DLD1 (cell line): ENCODE results near the gene ZNF701.
"Not testable (repeated sequence)": the region's sequence is repeated elsewhere in the genome, so short reads cannot be mapped to it uniquely, and the experiment has no call there.

Experiments
- in situ Hi-C: cut with HindIII; loops from 2 replicates; pipeline ENCODE4 v1.10.0; 2017; ENCODE audit warnings: low sequenced_read_pairs

The ZNF701 gene

DNA sequence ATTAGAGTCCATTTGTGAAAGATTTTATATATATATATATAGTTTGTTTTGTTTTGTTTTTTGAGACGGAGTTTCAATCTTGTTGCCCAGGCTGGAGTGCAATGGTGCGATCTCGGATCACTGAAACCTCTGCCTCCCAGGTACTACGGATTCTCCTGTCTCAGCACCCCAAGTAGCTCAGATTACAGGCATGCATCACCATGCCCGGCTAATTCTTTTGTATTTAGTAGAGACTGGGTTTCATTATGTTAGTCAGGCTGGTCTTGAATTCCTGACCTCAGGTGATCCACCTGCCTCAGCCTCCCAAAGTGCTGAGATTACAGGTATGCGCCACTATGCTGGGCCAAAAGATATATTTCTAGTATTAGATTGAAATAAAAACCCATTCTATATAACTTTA, 4.0 kb upstream of the ZNF701 start:
- in situ Hi-C loops, result no loop called here

DNA sequence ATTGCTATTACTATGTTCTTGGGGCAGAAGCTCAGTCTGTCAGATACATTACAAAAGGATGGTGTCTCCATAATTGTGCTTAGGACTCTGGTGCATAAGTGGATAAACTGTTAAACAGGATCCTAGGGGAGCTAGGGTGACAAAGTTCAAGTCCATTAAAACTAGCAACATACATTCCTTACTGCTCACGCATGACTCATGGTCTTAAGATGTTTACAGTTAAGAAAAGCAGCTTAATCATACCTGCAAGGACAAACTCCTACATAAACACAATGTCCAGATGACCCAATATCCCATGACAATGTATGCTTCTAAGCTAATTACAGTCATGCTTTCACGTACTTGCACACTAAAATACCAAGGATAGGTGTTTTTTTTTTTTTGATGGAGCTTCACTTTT, 3.5 kb upstream of the ZNF701 start:
- in situ Hi-C loops, result no loop called here

DNA sequence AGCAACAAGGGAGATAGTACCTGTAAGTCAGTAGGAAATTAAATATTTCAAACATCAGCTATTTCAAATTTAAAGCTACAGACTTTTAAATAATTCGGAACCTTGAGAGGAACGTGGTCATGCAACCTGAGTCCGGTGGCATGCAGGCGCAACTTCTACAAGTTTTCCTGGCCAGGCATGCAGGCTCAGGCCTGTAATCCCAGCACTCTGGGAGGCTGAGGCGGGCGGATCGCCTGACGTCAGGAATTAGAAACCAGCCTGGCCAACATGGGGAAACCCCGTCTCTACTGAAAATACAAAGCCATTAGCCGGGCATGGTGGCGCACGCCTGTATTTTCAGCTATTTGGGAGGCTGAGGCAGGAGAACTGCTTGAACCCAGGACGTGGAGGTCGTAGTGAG, 2.2 kb upstream of the ZNF701 start:
- in situ Hi-C loops, result no loop called here

DNA sequence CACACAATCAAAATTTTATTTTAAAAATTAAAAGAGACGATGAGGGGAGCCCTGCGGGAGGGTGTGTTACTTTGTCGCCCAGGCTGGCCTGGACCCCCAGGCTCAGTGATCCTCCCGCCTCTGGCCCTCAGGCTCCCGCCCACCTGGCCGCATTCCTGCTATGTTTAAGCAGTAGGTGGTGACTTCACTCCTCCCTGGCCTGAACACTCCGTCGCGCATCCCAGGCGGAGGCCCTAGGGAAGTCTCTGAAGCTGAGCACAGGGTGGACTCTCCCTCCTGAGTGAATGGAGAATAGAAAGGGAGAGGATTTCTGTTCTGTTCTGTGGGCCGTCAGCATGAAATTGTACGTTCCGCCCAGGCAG, 468 bp upstream of the ZNF701 start:
- in situ Hi-C loops, result not testable (repeated sequence)

DNA sequence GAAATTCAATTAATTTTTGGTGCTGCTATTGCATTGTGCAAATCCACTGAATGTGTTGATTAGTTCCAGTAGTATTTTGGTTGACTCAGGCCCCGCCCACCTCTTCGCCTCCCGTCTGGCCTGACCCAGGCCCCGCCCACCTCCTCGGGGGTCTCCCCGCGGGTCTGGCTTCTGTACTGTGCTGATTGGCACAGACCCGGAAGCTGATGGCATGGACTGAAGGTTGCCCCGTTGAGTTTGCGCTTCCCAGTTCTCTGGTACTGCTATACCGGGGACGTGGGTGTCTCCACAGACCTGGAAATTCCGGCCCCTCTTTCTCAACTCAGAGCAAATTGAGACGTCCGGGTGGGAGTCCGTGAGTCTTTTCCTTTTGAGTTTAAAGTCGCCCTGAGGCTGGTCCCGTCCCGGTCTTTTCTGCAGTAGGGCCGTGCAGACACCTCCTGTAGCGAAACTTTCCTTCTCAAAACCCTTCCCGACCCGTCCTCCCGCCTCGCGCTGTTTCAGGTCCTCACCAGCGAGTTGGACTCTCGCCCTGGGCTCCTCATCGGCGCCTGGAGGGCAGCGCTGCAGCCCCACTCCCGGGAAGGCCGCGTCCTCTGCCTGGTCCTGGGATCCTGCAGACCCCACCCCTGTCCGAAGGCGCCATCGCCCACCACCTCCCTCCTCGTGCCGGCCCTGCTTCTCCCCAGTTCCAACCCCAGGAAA, 14.8 kb downstream of the ZNF701 start:
- in situ Hi-C loops, result no loop called here

DNA sequence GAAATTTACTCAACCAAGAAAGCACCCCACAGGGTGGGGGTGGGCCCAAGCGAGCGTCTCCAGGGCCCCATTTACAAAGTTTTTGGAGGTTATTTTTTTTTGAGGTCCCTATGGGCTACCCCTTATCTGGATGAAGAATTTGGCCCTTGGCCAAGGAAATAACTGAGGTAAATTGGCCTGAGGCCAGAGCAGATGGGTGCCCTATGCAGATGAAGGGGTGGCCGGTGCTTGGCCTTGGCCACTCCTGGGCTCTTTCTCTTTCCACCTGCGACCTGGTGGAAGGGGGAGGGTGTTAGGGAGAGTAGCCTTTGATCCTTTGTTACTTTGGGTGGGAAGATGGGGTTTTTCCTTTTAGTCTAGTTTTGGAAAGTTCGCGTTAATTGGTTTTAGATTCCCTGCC, 15.5 kb downstream of the ZNF701 start:
- in situ Hi-C loops, result no loop called here

DNA sequence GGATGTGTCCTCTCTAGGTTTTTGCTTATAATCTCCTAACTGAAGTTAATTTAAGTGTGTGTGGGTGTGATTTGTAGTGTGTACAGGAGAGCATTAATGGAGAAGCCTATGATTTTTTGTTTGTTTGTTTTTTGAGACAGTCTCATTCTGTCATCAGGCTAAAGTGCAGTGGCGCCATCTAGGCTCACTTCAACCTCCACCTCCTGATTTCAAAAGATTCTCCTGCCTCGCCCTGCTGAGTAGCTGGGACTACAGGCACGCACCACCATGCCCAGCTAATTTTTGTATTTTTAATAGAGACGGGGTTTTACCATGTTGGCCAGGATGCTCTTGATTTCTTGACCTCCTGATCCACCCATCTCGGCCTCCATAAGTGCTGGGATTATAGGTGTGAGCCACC, 20.6 kb downstream of the ZNF701 start:
- in situ Hi-C loops, result no loop called here

DNA sequence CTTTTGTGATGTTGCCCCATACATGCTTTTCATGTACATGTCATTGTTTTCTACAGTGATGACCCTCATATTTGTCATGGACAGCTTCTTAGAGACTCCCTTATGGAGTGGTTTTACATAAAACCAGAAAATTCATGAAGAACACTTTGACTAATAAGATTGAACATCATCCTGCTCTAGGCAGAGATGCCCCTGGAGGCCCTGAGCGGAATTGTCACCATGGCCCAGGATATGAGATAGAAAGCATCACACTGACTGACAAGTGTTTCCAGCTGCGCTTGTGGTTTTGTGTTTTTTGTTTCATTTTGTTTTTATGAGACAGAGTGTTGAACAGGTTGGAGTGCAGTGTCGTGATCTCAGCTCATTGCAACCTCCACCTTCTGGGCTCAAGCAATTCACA, 22.2 kb downstream of the ZNF701 start:
- in situ Hi-C loops, result no loop called here

DNA sequence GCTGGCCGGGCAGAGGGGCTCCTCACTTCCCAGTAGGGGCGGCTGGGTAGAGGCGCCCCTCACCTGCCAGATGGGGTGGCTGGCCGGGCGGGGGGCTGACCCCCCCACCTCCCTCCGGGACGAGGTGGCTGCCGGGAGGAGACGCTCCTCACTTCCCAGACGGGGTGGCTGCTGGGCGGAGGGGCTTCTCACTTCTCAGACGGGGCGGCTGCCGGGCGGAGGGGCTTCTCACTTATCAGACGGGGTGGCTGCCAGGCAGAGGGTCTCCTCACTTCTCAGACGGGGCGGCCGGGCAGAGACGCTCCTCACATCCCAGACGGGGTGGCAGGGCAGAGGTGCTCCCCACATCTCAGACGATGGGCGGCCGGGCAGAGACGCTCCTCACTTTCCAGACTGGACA, 23.4 kb downstream of the ZNF701 start:
- in situ Hi-C loops, result not testable (repeated sequence)

DNA sequence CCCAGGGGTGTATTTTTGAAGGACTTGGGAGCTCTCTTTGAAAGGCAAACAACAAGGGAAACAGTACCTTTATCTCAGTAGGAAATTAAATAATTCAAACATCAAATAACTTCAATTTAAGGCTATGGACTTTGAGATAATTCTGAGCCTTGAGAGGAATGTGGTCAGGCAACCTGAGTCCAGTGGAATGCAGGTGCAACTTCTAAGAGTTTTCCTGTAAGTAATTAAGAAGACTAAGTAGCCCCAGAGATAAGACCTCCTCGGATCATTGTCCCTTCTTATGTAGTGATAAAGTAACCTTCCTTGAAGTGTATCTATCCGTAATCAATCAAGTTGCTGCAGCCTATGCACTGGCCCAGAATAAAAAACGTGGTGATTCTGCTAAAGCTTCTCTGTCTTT, 29.2 kb downstream of the ZNF701 start:
- in situ Hi-C loops, result no loop called here

DNA sequence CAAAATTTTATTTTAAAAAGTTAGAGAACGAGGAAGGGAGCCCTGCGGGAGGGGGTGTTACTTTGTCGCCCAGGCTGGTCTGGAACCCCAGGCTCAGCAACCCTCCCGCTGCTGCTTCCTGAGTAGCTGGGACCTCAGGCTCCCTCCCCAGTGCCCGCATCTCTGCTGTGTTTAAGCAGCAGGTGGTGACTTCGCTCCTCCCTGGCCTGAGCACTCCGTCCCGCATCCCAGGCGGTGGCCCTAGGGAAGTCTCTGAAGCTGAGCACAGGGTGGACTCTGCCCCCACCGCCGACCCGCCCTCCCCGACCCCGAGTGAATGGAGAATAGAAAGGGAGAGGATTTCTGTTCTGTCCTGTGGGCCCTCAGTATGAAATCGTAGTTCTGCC, 30.5 kb downstream of the ZNF701 start:
- in situ Hi-C loops, result no loop called here

DNA sequence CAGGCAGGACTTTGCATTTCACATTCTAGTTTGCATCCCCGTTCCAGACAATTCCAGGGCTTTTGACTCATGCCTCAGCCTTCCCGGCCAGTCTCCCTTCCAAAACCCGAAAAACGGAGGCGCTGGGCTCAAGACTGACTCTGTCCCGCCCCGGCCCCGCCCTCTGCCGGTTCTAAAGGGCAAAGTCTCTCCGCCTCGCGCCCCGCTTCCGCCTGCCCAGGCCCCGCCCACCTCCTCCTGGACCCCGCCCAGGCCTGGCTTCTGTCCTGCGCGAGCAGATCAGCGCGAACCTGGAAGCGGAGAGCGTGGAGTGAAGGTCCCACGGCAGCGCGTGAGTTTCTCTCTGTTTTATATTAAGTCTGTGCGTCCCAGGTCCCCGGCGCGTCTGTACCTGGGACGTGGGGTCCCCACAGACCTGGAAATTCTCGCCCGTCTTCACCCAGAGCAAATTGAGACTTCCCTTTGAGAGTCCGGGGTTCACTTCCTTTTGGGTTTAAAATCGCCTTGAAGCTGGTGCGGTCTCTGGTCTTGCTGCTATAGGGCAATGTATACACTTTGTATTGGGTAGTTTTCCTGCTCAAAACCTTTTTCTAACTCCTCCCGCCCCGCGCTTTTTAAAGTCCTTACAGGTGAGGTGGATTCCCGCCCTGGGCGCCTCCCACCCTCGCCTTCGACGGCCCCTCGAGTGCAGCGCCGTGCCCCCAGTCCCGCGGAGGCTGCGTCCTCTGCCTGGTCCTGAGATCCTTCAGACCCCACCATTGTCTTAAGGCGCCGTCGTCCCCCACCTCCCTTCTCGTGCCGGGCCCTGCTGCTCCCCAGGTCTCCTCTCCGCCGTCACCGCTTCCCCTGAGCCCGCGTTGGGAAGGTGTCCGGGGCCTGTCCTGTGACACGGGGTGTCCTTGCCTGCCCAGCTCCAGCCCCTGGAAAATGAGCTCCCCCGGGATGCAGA, 31.2 kb downstream of the ZNF701 start:
- in situ Hi-C loops, result no loop called here

DNA sequence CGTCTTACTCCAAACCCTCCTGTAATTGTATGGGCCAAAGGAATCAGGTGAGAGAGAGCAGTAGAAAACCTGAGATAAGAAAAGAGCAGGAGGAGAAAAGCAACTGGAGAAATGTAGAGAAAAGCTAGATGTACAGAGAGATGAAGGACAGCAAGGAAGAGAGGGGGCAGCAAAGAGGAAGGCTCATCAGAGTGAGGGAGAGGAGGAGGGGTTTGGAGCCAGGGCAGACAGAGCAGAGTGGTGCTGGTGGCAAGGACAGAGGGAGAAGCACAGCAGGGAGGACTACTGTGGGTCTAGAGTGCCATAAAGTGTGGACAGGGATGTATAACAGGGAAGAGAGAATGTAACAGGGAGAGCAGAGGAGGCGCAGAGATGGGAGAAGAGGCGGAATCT, 31.9 kb downstream of the ZNF701 start:
- in situ Hi-C loops, result not testable (repeated sequence)

DNA sequence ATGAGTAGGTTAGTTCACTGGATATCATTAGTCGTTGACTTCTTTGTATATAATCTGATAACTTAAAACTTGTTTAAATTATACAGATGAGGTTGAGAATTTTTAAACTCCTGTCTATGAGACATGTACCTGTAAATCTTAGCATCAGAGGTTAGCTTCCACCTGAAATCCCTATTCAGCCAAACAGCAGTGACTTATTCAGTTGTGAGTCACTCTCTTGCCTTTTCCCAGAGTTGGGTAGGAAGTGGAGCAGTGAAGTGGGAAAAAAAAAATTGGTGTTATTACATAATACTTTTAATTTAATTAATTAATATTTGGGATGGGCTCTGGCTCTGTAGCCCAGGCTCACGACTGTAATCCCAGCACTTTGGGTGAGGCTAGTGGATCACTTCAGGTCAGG, 32.9 kb downstream of the ZNF701 start:
- in situ Hi-C loops, result no loop called here

DNA sequence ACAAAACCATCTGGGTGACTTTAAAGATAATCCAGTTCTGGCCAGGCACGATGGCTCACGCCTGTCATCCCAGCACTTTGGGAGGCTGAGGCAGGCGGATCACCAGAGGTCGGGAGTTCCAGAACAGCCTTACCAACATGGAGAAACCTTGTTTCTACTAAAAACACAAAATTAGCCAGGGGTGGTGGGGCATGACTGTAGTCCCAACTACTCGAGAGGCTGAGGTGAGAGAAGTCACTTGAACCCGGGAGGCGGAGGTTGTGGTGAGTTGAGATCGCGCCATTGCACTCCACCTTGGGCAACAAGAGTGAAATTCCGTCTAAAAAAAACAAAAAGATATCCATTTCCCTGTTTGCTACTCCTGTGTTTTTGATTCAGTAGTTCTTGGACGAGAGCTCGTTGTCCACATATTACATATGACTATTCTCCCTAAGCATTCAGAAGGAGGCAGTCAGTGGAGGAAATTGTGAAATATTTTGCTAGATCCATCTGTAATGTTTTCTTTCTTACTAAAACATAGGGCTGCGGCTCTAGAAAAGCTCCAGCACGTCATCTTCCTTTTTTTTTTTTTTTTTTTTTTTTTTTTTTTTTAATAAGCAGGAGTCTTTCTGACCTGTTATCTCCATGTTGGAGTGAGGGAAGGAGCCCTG, 33.6 kb downstream of the ZNF701 start:
- in situ Hi-C loops, result no loop called here

DNA sequence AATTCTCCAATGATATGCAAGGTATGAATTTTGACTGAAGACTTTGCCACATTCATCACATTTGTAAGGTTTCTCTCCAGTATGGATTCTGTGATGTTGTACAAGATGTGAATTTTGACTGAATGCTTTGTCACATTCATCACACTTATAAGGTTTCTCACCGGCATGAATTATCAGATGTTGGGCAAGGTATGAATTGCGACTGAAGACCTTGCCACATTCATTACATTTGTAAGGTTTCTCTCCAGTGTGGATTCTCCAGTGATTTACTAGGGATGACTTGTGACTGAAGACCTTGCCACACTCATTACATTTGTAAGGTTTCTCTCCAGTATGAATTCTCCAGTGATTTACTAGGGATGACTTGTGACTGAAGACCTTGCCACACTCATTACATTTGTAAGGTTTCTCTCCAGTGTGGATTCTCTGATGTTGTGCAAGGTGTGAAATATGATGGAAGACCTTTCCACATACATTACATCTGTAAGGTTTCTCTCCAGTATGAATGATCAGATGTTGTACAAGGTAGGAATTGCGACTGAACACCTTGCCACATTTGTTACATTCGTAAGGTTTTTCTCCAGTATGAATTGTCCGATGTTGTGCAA, 43.3 kb downstream of the ZNF701 start:
- in situ Hi-C loops, result no loop called here

DNA sequence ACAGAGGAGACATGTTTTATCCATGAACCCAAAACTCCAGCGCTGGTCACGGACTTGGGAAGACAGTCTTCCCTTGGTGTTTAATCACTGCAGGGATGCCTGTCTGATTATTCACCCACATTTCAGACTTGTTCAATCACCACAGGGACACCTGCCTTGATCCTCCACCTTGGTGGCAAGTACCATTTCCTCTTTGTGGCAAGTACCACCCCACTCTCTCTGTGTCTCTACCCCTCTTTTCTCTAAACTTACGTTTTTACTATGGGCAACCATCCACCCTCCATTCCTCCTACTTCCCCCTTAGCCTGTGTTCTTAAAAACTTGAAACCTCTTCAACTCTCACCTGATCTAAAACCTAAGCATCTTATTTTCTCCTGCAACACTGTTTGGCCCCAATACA, 51.3 kb downstream of the ZNF701 start:
- in situ Hi-C loops, result no loop called here

DNA sequence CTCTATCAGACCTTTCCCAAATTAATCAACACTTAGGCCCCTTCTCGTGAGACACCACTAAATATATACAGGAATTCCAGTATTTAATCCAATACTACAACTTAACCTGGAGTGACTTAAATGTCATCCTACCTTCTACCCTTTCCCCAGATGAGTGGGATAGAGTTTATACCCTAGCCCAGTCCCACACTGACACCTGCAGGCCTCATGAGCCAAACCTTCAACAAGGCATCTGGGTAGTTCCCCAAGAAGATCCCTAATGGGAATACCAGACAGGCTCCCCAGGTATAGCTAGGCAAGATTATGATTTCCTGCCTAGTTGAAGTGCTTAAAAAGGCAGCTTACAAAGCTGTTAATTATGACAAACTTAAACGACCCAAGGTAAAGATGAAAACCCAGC, 52.2 kb downstream of the ZNF701 start:
- in situ Hi-C loops, result no loop called here

DNA sequence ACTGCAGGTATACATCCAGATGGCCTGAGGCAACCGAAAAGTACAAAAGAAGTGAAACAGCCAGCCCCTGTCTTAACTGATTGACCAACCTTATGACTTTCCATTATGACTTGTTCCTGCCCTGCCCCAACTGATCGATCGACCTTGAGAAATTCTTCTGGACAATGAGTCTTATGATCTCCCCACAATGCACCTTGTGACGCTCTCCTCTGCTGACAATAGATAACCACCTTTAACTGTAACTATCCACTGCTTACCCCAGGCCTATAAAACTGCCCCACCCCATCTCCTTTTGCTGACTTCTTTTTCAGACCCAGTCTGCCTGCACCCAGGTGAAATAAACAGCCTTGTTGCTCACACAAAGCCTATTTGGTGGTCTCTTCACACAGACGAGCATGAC, 56.8 kb downstream of the ZNF701 start:
- in situ Hi-C loops, result no loop called here

DNA sequence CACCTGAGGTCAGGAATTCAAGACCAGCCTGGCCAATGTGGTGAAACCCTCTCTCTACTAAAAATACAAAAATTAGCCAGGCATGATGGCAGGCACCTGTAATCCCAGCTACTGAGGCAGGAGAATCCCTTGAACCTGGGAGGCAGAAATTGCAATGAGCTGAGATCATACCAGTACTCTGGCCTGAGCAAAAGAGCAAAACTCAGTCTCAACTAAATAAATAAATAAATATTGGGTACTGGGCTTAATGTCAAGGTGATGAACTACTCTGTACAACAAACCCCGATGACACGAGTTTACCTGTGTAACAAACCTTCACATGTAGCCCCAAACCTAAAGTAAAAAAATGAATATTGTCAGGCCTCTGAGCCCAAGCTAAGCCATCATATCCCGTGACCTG, 57.4 kb downstream of the ZNF701 start:
- in situ Hi-C loops, result not testable (repeated sequence)

DNA sequence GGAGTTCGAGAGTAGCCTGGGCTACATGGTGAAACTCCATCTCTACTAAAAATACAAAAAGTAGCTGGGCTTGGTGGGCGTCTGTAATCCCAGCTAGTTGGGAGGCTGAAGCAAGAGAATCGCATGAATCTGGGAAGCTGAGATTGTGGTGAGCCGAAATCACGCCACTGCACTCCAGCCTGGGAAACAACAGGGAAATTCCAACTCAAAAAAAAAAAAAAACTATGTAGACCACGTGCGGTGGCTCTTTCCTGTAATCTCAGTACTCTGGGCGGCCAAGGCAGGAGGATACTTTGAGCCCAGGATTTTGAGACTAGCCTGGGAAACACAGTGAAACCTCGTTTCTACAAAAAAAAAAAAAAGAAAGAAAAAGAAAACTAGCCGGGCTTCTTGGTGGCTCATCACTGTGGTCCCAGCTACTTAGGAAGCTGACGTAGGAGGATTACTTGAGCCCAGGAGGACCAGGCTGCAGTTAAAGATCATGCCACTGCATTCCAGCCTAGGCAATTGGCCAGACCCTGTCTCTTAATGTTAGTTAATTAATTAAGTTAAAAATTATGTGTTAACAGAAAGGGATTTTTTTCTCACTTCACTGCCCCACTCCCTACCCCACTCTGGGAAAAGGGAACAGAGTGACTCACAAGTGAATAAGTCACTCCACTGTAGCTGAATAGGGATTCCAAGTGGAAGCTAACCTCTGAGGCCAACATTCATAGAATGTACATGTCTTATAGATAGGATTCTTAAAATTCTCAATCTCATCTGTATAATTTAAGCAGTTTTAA, 65.9 kb downstream of the ZNF701 start:
- in situ Hi-C loops, result no loop called here
